ENCODE data around the gene CLDN6. TPM values are rescaled to one million over a fixed set of nuclear protein-coding genes. Genes with fewer than 3 reads are reported as not detected.

CLDN6 gene
- total RNA-seq, 1 experiment from 2014 or later: not detected

- Histone ChIP-seq H3K4me3 (ENCODE audit: low read length) (no peak overlapping the region), H3K4me1 (ENCODE audit: low read length) (peaks cover 24% of the 10 kb centered on the region), H3K36me3 (ENCODE audit: insufficient read depth, low read length) (no peaks in the 10 kb centered on the region), H3K9me2 (replicated peaks; ENCODE audit: insufficient read depth, low read length) (no peaks in the 10 kb centered on the region), H3K9me3 (ENCODE audit: low read length) (no peaks in the 10 kb centered on the region), H3K27me3 (ENCODE audit: low read length) (no peaks in the 10 kb centered on the region), H4K20me1 (ENCODE audit: insufficient read depth, low read depth, low read length) (no peaks in the 10 kb centered on the region), H3K27ac (ENCODE audit: low read length) (no peak overlapping the region), H2AFZ (ENCODE audit: low read length) (no peak overlapping the region), H3K4me2 (ENCODE audit: low read depth, low read length, poor library complexity, severe bottlenecking) (no peak overlapping the region), H3K9ac (ENCODE audit: low read length) (no peak overlapping the region), H3K79me2 (ENCODE audit: low read length) (no peaks in the 10 kb centered on the region)
- no peak for DNase-seq
Observed at GRCh38 chr16:2985893-2986355, 32.1 kb downstream of the CLDN6 start.

- H3K9me2 ChIP-seq (replicated peaks; ENCODE audit: insufficient read depth, low read length): no peaks in the 10 kb centered on the region
- peaks cover 26% of the 10 kb centered on the region for H3K4me1 ChIP-seq (ENCODE audit: low read length)
- H2AFZ ChIP-seq (ENCODE audit: low read length): no peak overlapping the region
- H3K27me3 ChIP-seq (ENCODE audit: low read length): no peaks in the 10 kb centered on the region
- no peak overlapping the region for H3K9ac ChIP-seq (ENCODE audit: low read length)
- no peaks in the 10 kb centered on the region for H3K36me3 ChIP-seq (ENCODE audit: insufficient read depth, low read length)
- H3K4me2 ChIP-seq (ENCODE audit: low read depth, low read length, poor library complexity, severe bottlenecking): no peak overlapping the region
- H3K79me2 ChIP-seq (ENCODE audit: low read length): no peaks in the 10 kb centered on the region
- H3K27ac ChIP-seq (ENCODE audit: low read length): no peak overlapping the region
- H4K20me1 ChIP-seq (ENCODE audit: insufficient read depth, low read depth, low read length): no peaks in the 10 kb centered on the region
- H3K9me3 ChIP-seq (ENCODE audit: low read length): no peaks in the 10 kb centered on the region
- DNase-seq: no peak
- no peak overlapping the region for H3K4me3 ChIP-seq (ENCODE audit: low read length)
Observed at GRCh38 chr16:2985462-2985861, 32.5 kb downstream of the CLDN6 start.

GRCh38 chr16:2983706-2984136, 34.3 kb downstream of the CLDN6 start:
- H3K27me3 ChIP-seq (ENCODE audit: low read length): no peaks in the 10 kb centered on the region
- peaks cover 35% of the 10 kb centered on the region for H3K4me1 ChIP-seq (ENCODE audit: low read length)
- peak overlapping the region; percentile 87 for H2AFZ ChIP-seq (ENCODE audit: low read length)
- peak; percentile 87 for DNase-seq
- H3K4me2 ChIP-seq (ENCODE audit: low read depth, low read length, poor library complexity, severe bottlenecking): peak overlapping the region; percentile 73
- peak overlapping the region; percentile 59 for H3K9ac ChIP-seq (ENCODE audit: low read length)
- H3K36me3 ChIP-seq (ENCODE audit: insufficient read depth, low read length): no peaks in the 10 kb centered on the region
- H3K27ac ChIP-seq (ENCODE audit: low read length): no peak overlapping the region
- no peaks in the 10 kb centered on the region for H3K9me3 ChIP-seq (ENCODE audit: low read length)
- H3K9me2 ChIP-seq (replicated peaks; ENCODE audit: insufficient read depth, low read length): no peaks in the 10 kb centered on the region
- peak overlapping the region; percentile 57; the same call in 1 of the 2 replicates for H3K4me3 ChIP-seq (ENCODE audit: low read length)
- H4K20me1 ChIP-seq (ENCODE audit: insufficient read depth, low read depth, low read length): no peaks in the 10 kb centered on the region
- peaks cover 15% of the 10 kb centered on the region for H3K79me2 ChIP-seq (ENCODE audit: low read length)

- H3K27me3 ChIP-seq (ENCODE audit: low read length): no peaks in the 10 kb centered on the region
- H2AFZ ChIP-seq (ENCODE audit: low read length): no peak overlapping the region
- H4K20me1 ChIP-seq (ENCODE audit: insufficient read depth, low read depth, low read length): no peaks in the 10 kb centered on the region
- H3K9ac ChIP-seq (ENCODE audit: low read length): no peak overlapping the region
- no peaks in the 10 kb centered on the region for H3K9me2 ChIP-seq (replicated peaks; ENCODE audit: insufficient read depth, low read length)
- no peak overlapping the region for H3K4me3 ChIP-seq (ENCODE audit: low read length)
- peaks cover 44% of the 10 kb centered on the region for H3K4me1 ChIP-seq (ENCODE audit: low read length)
- no peaks in the 10 kb centered on the region for H3K36me3 ChIP-seq (ENCODE audit: insufficient read depth, low read length)
- DNase-seq: no peak
- no peak overlapping the region for H3K27ac ChIP-seq (ENCODE audit: low read length)
- H3K79me2 ChIP-seq (ENCODE audit: low read length): peaks cover 26% of the 10 kb centered on the region
- no peak overlapping the region for H3K4me2 ChIP-seq (ENCODE audit: low read depth, low read length, poor library complexity, severe bottlenecking)
- H3K9me3 ChIP-seq (ENCODE audit: low read length): no peaks in the 10 kb centered on the region
Observed at GRCh38 chr16:2982402-2982801, 35.6 kb downstream of the CLDN6 start.

- no peak overlapping the region for H3K27ac ChIP-seq (ENCODE audit: low read length)
- H3K4me2 ChIP-seq (ENCODE audit: low read depth, low read length, poor library complexity, severe bottlenecking): peak overlapping the region; percentile 99
Observed at GRCh38 chr16:2981899-2982250, 36.1 kb downstream of the CLDN6 start.

GRCh38 chr16:2981177-2981898, 36.6 kb downstream of the CLDN6 start:
- Histone ChIP-seq H4K20me1 (ENCODE audit: insufficient read depth, low read depth, low read length) (no peaks in the 10 kb centered on the region), H3K4me1 (ENCODE audit: low read length) (peaks cover 53% of the 10 kb centered on the region), H3K4me2 (ENCODE audit: low read depth, low read length, poor library complexity, severe bottlenecking) (peak overlapping the region; percentile 99), H3K36me3 (ENCODE audit: insufficient read depth, low read length) (no peaks in the 10 kb centered on the region), H3K27ac (ENCODE audit: low read length) (no peak overlapping the region), H3K27me3 (ENCODE audit: low read length) (no peaks in the 10 kb centered on the region), H3K9ac (ENCODE audit: low read length) (peak overlapping the region; percentile 81), H3K9me2 (replicated peaks; ENCODE audit: insufficient read depth, low read length) (no peaks in the 10 kb centered on the region), H3K79me2 (ENCODE audit: low read length) (peaks cover 29% of the 10 kb centered on the region), H3K9me3 (ENCODE audit: low read length) (no peaks in the 10 kb centered on the region), H3K4me3 (ENCODE audit: low read length) (peak overlapping the region; percentile 99), H2AFZ (ENCODE audit: low read length) (no peak overlapping the region)
- no peak for DNase-seq

More at GRCh38 chr16:2981899-2982250, 36.1 kb downstream of the CLDN6 start:
- no peak for DNase-seq
- Histone ChIP-seq H3K36me3 (ENCODE audit: insufficient read depth, low read length) (no peaks in the 10 kb centered on the region), H3K9me3 (ENCODE audit: low read length) (no peaks in the 10 kb centered on the region), H3K4me1 (ENCODE audit: low read length) (peaks cover 47% of the 10 kb centered on the region), H4K20me1 (ENCODE audit: insufficient read depth, low read depth, low read length) (no peaks in the 10 kb centered on the region), H2AFZ (ENCODE audit: low read length) (no peak overlapping the region), H3K4me3 (ENCODE audit: low read length) (no peak overlapping the region), H3K27me3 (ENCODE audit: low read length) (no peaks in the 10 kb centered on the region), H3K9ac (ENCODE audit: low read length) (no peak overlapping the region), H3K9me2 (replicated peaks; ENCODE audit: insufficient read depth, low read length) (no peaks in the 10 kb centered on the region), H3K79me2 (ENCODE audit: low read length) (peaks cover 29% of the 10 kb centered on the region)

GRCh38 chr16:2980227-2981176, 37.5 kb downstream of the CLDN6 start, which contains the start of gene PKMYT1:
Gene PKMYT1, minus strand, starts transcription at chr16:2980446. Its CDS starts 789 bp downstream, at chr16:2979657.
- Histone ChIP-seq H2AFZ (ENCODE audit: low read length) (peak within 1 kb of the TSS; percentile 71; the same call in 1 of the 2 replicates), H3K79me2 (ENCODE audit: low read length) (peaks cover 29% of the 10 kb centered on the region), H3K4me1 (ENCODE audit: low read length) (peaks cover 57% of the 10 kb centered on the region), H3K27me3 (ENCODE audit: low read length) (no peaks in the 10 kb centered on the region), H3K9ac (ENCODE audit: low read length) (peak within 1 kb of the TSS; percentile 81), H3K27ac (ENCODE audit: low read length) (peak within 1 kb of the TSS; percentile 62; the same call in 1 of the 2 replicates), H3K36me3 (ENCODE audit: insufficient read depth, low read length) (no peaks in the 10 kb centered on the region), H3K9me2 (replicated peaks; ENCODE audit: insufficient read depth, low read length) (no peaks in the 10 kb centered on the region), H3K4me2 (ENCODE audit: low read depth, low read length, poor library complexity, severe bottlenecking) (peak within 1 kb of the TSS; percentile 99), H4K20me1 (ENCODE audit: insufficient read depth, low read depth, low read length) (no peaks in the 10 kb centered on the region), H3K9me3 (ENCODE audit: low read length) (no peaks in the 10 kb centered on the region), H3K4me3 (ENCODE audit: low read length) (peak within 1 kb of the TSS; percentile 99)
- peak; percentile 97 for DNase-seq

Data from Karpas-422 (cell line).